ENCODE measurements around the gene GRIK2.

GRIK2 gene

DNA sequence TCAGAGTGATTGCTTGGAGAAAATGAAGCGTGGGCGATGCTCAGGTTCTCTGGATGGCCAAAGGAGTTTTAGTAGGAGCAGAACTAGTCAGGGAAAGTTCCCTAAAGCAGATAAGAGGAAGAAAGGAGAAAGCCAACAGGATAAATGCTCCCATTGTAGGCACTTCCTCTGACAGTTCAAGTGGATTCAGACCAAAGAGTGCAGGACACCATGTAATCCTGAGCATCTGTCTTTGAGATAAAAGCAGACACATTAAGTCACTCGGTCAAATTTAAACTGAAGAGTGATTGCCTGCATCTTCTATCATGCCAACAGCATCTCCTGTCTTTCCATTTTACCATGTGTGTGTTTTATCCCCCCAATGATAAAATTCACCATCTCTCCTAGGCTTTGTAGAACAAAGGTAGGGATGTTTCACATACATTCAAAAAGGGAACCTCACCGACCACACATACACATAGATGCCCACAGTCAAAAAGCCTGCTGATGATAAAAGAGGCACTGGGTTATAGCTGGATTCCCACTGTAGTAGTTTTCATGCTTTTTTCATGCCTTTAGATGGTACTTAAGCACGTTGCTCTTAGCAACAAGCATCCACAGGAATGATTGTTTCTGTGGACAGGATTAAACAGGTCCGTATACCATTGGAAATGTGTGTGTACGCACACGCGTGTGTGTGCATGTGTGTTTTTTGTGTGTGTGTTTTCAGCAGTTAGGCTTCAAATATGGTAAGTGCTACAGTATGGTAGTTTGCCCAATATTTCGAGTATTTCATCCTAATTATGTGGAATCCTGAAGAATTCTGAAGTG, 7.0 kb downstream of the GRIK2 start:
- H3K36me3 ChIP-seq (ENCODE audit: control insufficient read depth in 1 of 2, insufficient read depth in 2 of 2, low read length in 2 of 2) = no peaks in the 10 kb centered on the region
- H3K4me1 ChIP-seq (ENCODE audit: control insufficient read depth in 1 of 2, insufficient read depth in 2 of 2, low read length in 2 of 2) = peaks cover 9 to 12% of the 10 kb centered on the region in 2 experiments
- H3K23ac ChIP-seq (ENCODE audit: low read length) = no peak overlapping the region
- no peak overlapping the region for H2BK5ac ChIP-seq (ENCODE audit: low read depth, low read length, poor library complexity)
- no peak overlapping the region for H3K9ac ChIP-seq (ENCODE audit: low read length)
- no peak overlapping the region for H3K4me3 ChIP-seq (ENCODE audit: low read depth, low read length)
- H3K27me3 ChIP-seq (ENCODE audit: insufficient read depth, low read length) = peaks cover 43% of the 10 kb centered on the region
- H3K14ac ChIP-seq (ENCODE audit: low read length) = no peak overlapping the region
- H2BK12ac ChIP-seq (ENCODE audit: low read length) = no peak overlapping the region
- H3K18ac ChIP-seq (ENCODE audit: low read length) = no peak overlapping the region
- no CpG with 5 or more reads among the region's 10 CpGs for WGBS (ENCODE audit: extremely low coverage, insufficient coverage, insufficient read length)
- H3K79me2 ChIP-seq (ENCODE audit: control insufficient read depth, insufficient read depth, low read length, poor library complexity) = no peaks in the 10 kb centered on the region
- H3K79me1 ChIP-seq (ENCODE audit: low read length) = no peaks in the 10 kb centered on the region
- no peak overlapping the region for H4K91ac ChIP-seq (ENCODE audit: low read depth, low read length)
- peaks cover 5% of the 10 kb centered on the region for H3K9me3 ChIP-seq (ENCODE audit: insufficient read depth, low read depth, low read length)
- no peak overlapping the region for H4K12ac ChIP-seq (ENCODE audit: low read depth, low read length)
- no peak overlapping the region for H4K8ac ChIP-seq (ENCODE audit: low read depth, low read length)
- H2AFZ ChIP-seq (ENCODE audit: insufficient read depth, low read length, poor library complexity) = no peak overlapping the region
- no peak overlapping the region for H2BK120ac ChIP-seq (ENCODE audit: insufficient read depth, low read length, poor library complexity)
- no peak overlapping the region for H3K27ac ChIP-seq (ENCODE audit: low read depth, low read length)
- no peak overlapping the region for H3K4ac ChIP-seq (ENCODE audit: low read depth, low read length)
- no peak overlapping the region for H3K4me2 ChIP-seq (ENCODE audit: low read length)
- no peak overlapping the region for H2AK5ac ChIP-seq (ENCODE audit: low read length)
- no peak for DNase-seq

GRCh38 chr6:101401171-101401570, 7.7 kb downstream of the GRIK2 start:
- Histone ChIP-seq H2AK5ac (ENCODE audit: low read length) (no peak overlapping the region), H2AFZ (ENCODE audit: insufficient read depth, low read length, poor library complexity) (no peak overlapping the region), H3K9me3 (ENCODE audit: insufficient read depth, low read depth, low read length) (peaks cover 5% of the 10 kb centered on the region), H3K4ac (ENCODE audit: low read depth, low read length) (no peak overlapping the region), H3K27me3 (ENCODE audit: insufficient read depth, low read length) (peaks cover 43% of the 10 kb centered on the region), H2BK5ac (ENCODE audit: low read depth, low read length, poor library complexity) (no peak overlapping the region), H3K9ac (ENCODE audit: low read length) (no peak overlapping the region), H2BK12ac (ENCODE audit: low read length) (no peak overlapping the region), H4K12ac (ENCODE audit: low read depth, low read length) (no peak overlapping the region), H3K36me3 (ENCODE audit: control insufficient read depth in 1 of 2, insufficient read depth in 2 of 2, low read length in 2 of 2) (no peaks in the 10 kb centered on the region), H3K79me1 (ENCODE audit: low read length) (no peaks in the 10 kb centered on the region), H3K27ac (ENCODE audit: low read depth, low read length) (no peak overlapping the region), H3K4me1 (ENCODE audit: control insufficient read depth in 1 of 2, insufficient read depth in 2 of 2, low read length in 2 of 2) (peaks cover 9 to 12% of the 10 kb centered on the region in 2 experiments), H3K18ac (ENCODE audit: low read length) (no peak overlapping the region), H4K8ac (ENCODE audit: low read depth, low read length) (no peak overlapping the region), H4K91ac (ENCODE audit: low read depth, low read length) (no peak overlapping the region), H3K4me3 (ENCODE audit: low read depth, low read length) (no peak overlapping the region), H2BK120ac (ENCODE audit: insufficient read depth, low read length, poor library complexity) (no peak overlapping the region), H3K14ac (ENCODE audit: low read length) (no peak overlapping the region), H3K79me2 (ENCODE audit: control insufficient read depth, insufficient read depth, low read length, poor library complexity) (no peaks in the 10 kb centered on the region), H3K4me2 (ENCODE audit: low read length) (no peak overlapping the region), H3K23ac (ENCODE audit: low read length) (no peak overlapping the region)
- no CpG with 5 or more reads among the region's 10 CpGs for WGBS (ENCODE audit: extremely low coverage, insufficient coverage, insufficient read length)
- no peak for DNase-seq

DNA sequence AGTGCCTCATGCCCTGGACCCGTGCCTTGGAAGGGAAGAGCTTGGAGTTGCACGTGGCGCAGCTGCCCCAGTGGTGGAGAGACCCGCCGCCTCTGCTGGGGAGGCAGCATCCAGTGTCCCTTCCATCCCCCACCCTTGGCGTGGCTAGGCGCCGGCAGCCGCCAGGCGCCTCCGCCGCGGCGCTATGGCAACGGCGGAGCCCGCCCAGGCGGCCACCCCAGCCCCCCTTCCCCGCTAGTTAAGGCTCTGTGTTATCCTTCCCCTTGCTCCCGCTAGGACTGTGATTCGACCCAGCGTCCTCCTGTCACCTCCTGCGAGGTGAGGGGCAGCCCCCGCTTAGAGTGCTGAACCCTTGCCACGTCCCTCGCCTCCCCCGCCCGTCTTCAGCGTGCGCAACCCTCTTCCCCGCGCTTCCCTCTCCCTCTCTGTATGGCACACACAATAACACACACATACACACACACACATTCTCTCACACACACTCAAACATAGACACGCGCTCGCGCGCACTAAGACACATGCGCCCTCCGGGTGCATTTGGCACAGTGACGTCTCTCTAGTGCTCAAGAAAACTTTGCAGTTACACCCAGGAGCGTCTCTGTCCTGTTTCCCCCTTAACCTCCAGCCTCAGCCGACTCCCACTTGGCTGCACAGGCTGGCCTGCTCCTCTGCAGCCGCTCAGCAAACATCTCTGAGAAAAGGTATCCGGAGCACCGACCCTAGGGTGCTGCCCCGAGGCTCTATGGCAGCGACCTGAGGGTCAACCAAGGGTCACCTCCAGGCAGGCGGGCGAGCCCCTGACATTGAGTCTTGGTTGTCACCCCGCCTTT, 8.5 kb downstream of the GRIK2 start:
- Histone ChIP-seq H3K23ac (ENCODE audit: low read length) (no peak overlapping the region), H3K4me2 (ENCODE audit: low read length) (peak overlapping the region; percentile 79), H3K27me3 (ENCODE audit: insufficient read depth, low read length) (peaks cover 43% of the 10 kb centered on the region), H2AFZ (ENCODE audit: insufficient read depth, low read length, poor library complexity) (no peak overlapping the region), H3K4me1 (ENCODE audit: control insufficient read depth in 1 of 2, insufficient read depth in 2 of 2, low read length in 2 of 2) (peaks cover 9 to 12% of the 10 kb centered on the region in 2 experiments), H3K27ac (ENCODE audit: low read depth, low read length) (no peak overlapping the region), H3K18ac (ENCODE audit: low read length) (no peak overlapping the region), H3K9ac (ENCODE audit: low read length) (no peak overlapping the region), H3K14ac (ENCODE audit: low read length) (no peak overlapping the region), H4K12ac (ENCODE audit: low read depth, low read length) (no peak overlapping the region), H3K4ac (ENCODE audit: low read depth, low read length) (no peak overlapping the region), H3K79me1 (ENCODE audit: low read length) (no peaks in the 10 kb centered on the region), H3K9me3 (ENCODE audit: insufficient read depth, low read depth, low read length) (peaks cover 5% of the 10 kb centered on the region), H2BK5ac (ENCODE audit: low read depth, low read length, poor library complexity) (no peak overlapping the region), H2BK12ac (ENCODE audit: low read length) (no peak overlapping the region), H4K8ac (ENCODE audit: low read depth, low read length) (no peak overlapping the region), H2AK5ac (ENCODE audit: low read length) (no peak overlapping the region), H4K91ac (ENCODE audit: low read depth, low read length) (no peak overlapping the region), H3K36me3 (ENCODE audit: control insufficient read depth in 1 of 2, insufficient read depth in 2 of 2, low read length in 2 of 2) (no peaks in the 10 kb centered on the region), H3K79me2 (ENCODE audit: control insufficient read depth, insufficient read depth, low read length, poor library complexity) (no peaks in the 10 kb centered on the region), H3K4me3 (ENCODE audit: low read depth, low read length) (peak overlapping the region; percentile 25), H2BK120ac (ENCODE audit: insufficient read depth, low read length, poor library complexity) (no peak overlapping the region)
- DNase-seq = no peak
- WGBS (ENCODE audit: extremely low coverage, insufficient coverage, insufficient read length) = no CpG with 5 or more reads among the region's 50 CpGs

DNA sequence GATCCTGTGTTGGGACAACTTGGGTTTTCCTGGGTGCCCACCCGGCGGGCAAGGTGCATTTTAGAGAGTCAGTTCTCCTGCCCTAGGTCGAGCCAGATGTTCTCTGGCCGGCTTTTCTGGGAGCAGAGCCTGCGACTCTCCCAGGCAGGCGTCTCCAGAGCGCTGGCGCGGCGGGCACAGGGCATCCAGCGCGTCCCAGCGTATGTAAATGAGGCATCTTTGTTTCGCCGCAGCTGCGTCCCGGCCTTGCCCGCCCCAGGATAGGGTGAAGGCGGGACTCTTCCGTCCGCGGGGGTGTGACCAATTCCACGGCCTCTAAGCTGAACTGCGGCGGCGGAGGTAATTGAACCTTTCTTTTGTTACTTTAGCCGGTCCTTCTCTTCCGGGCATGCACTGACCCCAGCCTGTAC, 9.1 kb downstream of the GRIK2 start:
- no peaks in the 10 kb centered on the region for H3K79me1 ChIP-seq (ENCODE audit: low read length)
- no peak overlapping the region for H2BK12ac ChIP-seq (ENCODE audit: low read length)
- no peak overlapping the region for H4K12ac ChIP-seq (ENCODE audit: low read depth, low read length)
- no peak overlapping the region for H2BK5ac ChIP-seq (ENCODE audit: low read depth, low read length, poor library complexity)
- no peak overlapping the region for H3K23ac ChIP-seq (ENCODE audit: low read length)
- H3K27ac ChIP-seq (ENCODE audit: low read depth, low read length) = no peak overlapping the region
- no peak overlapping the region for H2AFZ ChIP-seq (ENCODE audit: insufficient read depth, low read length, poor library complexity)
- no peak for DNase-seq
- H3K36me3 ChIP-seq (ENCODE audit: control insufficient read depth in 1 of 2, insufficient read depth in 2 of 2, low read length in 2 of 2) = no peaks in the 10 kb centered on the region
- no peak overlapping the region for H3K9ac ChIP-seq (ENCODE audit: low read length)
- peak overlapping the region; percentile 79 for H3K4me2 ChIP-seq (ENCODE audit: low read length)
- H3K18ac ChIP-seq (ENCODE audit: low read length) = no peak overlapping the region
- peaks cover 9 to 12% of the 10 kb centered on the region in 2 experiments for H3K4me1 ChIP-seq (ENCODE audit: control insufficient read depth in 1 of 2, insufficient read depth in 2 of 2, low read length in 2 of 2)
- H3K4me3 ChIP-seq (ENCODE audit: low read depth, low read length) = peak overlapping the region; percentile 25
- no peak overlapping the region for H3K4ac ChIP-seq (ENCODE audit: low read depth, low read length)
- no peak overlapping the region for H4K8ac ChIP-seq (ENCODE audit: low read depth, low read length)
- H2AK5ac ChIP-seq (ENCODE audit: low read length) = no peak overlapping the region
- H2BK120ac ChIP-seq (ENCODE audit: insufficient read depth, low read length, poor library complexity) = no peak overlapping the region
- H3K14ac ChIP-seq (ENCODE audit: low read length) = no peak overlapping the region
- H3K79me2 ChIP-seq (ENCODE audit: control insufficient read depth, insufficient read depth, low read length, poor library complexity) = no peaks in the 10 kb centered on the region
- H3K27me3 ChIP-seq (ENCODE audit: insufficient read depth, low read length) = peaks cover 43% of the 10 kb centered on the region
- H3K9me3 ChIP-seq (ENCODE audit: insufficient read depth, low read depth, low read length) = peaks cover 5% of the 10 kb centered on the region
- H4K91ac ChIP-seq (ENCODE audit: low read depth, low read length) = no peak overlapping the region
- WGBS (ENCODE audit: extremely low coverage, insufficient coverage, insufficient read length) = no CpG with 5 or more reads among the region's 28 CpGs

All from trophoblast cell (in vitro differentiated cells and primary cell).